Left renal pelvis (tissue), 4 donors: Measurements from ENCODE around the gene KTI12. TPM values are rescaled to one million over a fixed set of nuclear protein-coding genes. Genes with fewer than 3 reads are reported as not detected.
A peak's percentile ranks its signal among the peaks of the same experiment; 100 is the strongest.
"Not testable (repeated sequence)": the region's sequence is repeated elsewhere in the genome, so short reads cannot be mapped to it uniquely, and the experiment has no call there.

Source experiments
- DNase-seq, 4 donors: peaks; one replicate each; pipeline ENCODE4 v3.0.0-alpha.2; 2013; ENCODE audit warnings: low read depth in 4 of 4, low spot score in 3 of 4
- polyA plus RNA-seq, 4 donors: library from polyadenylated mRNA; unstranded; fragments of 120-200 nt; gene quantifications; one replicate each; pipeline ENCODE4 v1.2.1, GENCODE V29; 2013; ENCODE audit not compliant: insufficient read length in 4 of 4

Gene KTI12
- polyA plus RNA-seq, 4 donors, result 5.6 to 5.9 (median 5.8) TPM

DNA sequence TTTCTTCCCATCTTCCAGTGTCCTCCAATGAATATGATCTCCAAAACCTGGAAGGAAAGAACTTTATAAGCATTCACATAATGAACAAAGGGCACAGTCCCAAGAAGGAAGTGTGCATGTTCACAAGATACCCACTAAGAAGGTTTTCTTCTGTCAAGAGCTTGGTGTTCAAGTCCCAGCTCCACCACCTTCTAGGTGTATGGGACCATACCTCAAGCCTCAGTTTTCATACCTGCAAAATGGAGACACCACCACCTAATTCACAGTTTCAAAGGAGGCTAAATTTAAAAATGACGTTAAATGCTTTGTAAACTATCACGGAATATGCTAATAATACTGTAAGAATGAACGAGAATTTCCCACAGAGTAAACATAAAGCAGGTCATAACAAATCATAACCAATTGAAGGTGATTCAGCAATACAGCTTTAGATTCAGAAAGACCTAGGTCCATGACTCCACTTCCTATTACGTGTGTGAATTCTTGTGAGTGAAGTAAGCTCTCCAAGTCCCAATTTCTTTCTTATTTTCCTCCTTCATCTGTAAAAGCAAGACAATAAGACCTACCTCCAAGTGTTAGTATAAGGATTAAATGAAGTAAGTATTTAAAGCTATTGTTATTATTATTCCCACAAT lies 8.1 kb upstream of the KTI12 start:
- DNase-seq, result no peak

DNA sequence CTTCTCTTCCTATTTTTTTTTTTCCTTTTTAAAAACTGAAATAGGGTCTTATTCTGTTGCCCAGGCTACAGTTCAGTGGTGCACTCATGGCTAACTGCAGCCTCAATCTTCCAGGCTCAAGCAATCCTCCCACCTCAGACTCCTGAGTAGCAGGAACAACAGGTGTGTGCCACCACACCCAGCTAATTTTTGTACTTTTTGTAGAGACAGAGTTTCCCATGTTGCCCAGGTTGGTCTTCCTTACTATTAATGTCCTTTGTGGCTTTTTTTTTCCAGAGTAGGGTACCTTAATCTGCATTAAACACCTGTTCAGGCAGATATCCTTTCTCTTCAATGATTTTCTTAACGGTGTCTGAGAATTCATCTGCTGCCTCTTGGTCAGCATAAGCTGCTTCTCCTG lies 4.3 kb upstream of the KTI12 start:
- DNase-seq, result no peak

DNA sequence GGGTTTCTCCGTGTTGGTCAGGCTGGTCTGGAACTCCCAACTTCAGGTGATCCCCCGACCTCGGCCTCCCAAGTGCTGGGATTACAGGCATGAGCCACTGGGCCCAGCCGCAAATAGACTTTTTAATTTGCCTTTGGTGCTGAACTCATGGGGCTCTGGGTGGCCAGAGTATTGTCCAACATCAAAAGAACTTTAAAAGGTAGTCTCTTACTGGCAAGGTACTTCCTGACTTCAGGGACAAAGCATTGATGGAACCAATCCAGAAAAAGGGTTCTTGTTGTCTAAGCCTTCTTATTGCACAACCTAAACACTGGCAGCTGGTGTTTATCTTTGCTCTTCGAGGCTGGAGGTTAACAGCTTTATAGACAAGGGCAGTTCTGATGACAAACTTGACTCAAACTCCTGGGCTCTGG lies 3.8 kb upstream of the KTI12 start:
- DNase-seq, result no peak

DNA sequence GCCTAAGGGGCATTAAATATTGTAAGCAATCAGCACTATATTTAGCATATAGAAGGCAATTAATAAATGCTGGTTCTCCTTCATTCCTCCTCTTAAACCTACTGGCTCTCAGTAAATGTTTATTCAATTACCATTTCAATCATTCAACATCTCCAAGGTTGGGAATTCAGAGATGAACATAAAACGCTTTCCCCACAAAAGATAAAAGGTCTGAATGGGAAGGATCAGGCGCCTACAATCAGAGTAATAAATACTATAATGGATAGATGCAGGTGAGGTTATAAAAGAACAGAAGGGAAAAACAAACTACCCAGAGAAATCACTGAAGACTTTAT lies 407 bp upstream of the KTI12 start:
- no peak for DNase-seq

DNA sequence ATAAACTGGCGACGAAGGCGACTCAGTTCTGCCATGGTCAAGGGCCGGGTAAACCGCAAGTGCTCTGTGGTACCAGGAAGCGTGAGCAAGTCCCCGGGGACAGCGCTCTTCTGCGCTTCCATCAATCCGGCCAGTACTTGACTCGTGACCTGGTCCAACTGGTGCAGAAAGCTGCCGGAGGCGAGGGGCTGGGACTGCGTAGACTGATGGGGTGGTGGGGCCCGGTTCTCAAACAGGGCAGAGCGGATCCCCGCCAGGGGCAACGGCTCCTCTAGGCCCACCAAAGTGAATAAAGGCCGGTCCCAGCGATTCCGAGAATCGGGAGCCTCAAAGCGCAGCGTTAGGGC lies 852 bp downstream of the KTI12 start:
- DNase-seq, result peak in 2 of 4 donors; percentile 6 to 22

DNA sequence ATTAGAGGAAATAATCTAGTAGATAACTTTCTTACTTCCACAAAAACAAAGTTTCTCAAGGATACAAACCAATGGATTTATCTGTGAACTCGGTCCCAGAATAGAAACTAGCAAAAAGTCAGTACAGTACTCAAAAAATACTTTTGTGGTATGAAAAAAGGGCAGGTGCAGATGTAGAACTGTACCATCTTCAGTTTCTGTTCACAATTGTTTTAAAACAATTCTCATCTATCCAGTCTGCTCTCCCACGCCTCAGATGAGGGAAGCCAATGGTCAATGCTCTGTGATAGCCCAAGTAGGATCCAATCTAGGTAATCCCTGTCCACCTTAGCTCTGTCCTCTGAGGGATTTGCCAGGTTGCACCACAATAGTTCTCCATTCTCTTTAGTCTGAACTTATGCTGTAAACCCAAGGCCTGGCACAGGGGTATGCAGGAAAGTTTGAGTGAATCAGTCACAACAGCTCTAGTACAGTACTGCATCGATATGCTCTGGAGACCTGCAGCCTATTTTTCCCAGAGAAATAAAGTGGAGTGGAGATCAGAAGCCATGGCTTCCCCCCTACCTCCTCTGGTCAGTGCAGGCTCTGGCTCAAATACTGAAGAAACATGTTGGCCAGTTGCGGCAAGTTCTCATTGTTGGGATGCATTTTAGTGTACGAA lies 1.4 kb downstream of the KTI12 start:
- no peak for DNase-seq

DNA sequence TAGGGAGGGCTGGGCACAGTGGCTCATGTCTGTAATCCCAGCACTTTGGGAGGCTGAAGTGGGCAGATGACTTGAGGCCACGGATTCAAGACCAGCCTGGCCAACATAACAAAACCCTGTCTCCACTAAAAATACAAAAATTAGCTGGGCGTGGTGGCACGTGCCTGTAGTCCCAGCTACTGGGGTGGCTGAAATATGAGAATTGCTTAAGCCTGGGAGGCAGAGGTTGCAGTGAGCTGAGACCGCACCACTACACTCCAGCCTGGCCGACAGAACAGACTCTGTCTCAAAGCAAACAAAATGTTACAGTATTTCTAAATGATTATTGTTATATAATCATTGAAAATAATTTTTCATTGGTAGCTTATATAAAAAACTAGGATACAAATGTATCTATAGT lies 4.8 kb downstream of the KTI12 start:
- not testable (repeated sequence) for DNase-seq

DNA sequence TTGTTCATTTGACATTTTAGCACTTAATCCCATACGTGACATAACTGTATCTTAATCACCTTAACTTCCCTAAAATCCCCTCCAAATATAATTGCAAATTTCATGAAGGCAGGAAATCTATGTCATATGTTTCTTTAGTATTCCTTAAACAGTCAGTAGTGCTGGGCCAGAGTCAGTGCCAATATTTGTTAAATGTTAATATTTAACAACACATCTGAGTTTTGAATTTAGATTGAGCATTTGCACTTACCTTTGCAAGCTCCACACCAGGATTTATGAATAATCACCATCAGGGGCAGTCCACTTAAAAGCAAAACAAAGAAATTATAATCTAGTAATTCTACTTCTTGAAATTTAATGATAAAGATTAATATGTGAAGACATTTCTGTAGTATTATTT lies 5.3 kb downstream of the KTI12 start:
- DNase-seq, result no peak

DNA sequence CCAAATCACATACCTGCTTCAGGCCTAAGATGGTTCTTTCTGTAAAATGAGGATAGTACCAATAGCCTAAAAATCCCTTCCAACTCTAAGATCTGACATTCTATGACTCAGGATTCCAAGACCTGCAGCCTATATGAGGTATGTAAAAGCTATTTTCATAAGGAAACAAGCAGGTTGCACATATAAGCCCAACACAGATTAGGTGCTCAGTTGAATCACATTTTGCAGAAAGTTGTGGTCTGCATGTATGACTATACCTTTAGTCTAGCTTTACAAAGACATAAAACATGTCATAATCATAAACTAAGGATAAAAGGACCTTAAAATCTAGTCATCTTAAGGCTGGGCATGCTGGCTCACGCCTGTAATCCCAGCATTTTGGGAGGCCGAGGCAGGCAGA lies 7.3 kb downstream of the KTI12 start:
- no peak for DNase-seq

DNA sequence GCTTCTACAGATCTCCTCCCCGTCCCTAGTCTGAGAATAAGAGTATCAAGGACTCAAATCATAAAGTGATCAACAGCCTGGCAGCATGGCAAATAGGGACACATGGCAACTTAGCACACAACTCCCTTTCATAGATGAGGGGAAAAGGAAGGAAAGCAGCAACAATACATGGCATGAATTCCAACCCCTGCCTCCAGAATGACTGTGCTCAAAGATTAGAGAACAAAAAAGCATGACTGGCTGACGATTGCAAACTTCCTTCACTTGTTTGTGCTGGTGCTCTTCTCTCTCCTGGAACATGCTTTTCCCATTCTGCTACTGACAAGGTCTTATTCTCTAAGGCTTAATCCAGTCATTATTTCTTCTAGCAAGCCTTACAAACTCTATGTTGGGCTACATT lies 11.5 kb downstream of the KTI12 start:
- DNase-seq, result no peak

DNA sequence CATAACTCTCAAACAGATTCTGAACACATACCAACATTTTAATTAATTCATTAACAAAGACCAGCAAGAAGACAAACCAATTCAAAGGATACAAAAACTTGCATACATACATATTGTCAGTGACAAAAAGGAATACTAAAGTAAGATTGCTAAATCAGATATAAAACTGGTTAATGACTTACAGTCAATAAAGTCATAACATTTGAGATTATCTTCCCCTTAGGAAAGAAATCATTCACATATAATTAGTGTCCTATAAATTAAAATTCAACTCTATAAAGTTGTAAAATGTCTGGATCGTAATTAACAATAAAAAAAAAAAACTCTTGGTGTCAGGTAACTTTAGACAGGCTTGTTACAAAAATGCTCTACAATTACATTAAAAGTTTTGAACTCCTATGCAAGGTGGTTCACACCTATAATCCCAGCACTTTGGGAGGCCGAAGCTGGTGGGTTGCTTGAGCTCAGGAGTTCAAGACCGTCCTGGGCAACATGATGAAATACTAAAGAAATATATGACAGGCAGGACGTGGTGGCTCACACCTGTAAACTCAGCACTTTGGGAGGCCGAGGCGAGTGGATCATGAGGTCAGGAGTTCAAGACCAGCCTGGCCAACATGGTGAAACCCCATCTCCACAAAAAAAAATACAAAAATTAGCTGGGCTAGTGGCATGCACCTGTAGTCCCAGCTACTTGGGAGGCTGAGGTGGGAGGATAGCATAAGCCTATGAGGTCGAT lies 25.4 kb downstream of the KTI12 start:
- no peak for DNase-seq

DNA sequence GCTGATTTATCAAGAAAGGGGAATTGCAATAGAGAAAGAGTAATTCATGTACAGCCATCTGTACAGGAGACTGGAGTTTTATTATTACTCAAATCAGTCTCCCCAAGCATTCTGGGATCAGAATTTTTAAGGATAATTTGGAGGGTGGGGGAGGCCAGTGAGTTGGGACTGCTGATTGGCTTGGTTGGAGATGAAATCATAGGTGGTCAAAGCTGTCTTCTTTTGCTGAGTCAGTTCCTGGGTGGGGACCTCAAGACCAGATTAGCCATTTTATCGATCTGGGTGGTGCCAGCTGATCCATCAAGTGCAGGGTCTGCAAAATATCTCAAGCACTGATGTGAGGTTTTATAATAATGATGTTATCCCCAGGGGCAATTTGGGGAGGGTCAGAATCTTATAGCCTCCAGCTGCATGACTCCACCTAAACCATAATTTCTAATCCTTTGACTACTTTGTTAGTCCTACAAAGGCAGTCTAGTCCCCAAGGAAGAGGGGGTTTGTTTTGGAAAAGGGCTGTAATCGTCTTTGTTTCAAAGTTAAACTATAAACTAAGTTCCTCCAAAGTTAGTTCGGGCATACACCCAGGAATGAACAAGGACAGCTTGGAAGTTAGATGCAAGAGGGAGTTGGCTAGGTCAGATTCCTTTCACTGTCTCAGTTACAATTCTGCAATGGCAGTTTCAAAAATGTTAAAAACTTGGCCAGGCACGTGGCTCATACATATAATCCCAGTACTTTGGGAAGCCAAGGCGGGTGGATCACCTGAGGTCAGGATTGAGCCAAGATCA lies 26.2 kb downstream of the KTI12 start:
- DNase-seq, result no peak

DNA sequence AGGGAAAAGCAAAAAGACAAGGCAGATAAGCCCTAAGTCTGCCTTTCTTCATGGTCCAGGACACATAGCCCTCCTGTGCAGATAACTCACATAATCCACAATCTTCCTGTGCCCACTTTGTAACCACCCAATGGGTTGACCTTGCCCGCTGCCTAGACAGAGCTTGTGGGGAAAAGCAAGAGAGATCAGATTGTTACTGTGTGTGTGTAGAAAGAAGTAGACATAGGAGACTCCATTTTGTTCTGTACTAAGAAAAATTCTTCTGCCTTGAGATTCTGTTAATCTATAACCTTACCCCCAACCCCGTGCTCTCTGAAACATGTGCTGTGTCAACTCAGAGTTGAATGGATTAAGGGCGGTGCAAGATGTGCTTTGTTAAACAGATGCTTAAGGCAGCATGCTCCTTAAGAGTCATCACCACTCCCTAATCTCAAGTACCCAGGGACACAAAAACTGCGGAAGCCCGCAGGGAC lies 27.5 kb downstream of the KTI12 start:
- DNase-seq, result not testable (repeated sequence)

DNA sequence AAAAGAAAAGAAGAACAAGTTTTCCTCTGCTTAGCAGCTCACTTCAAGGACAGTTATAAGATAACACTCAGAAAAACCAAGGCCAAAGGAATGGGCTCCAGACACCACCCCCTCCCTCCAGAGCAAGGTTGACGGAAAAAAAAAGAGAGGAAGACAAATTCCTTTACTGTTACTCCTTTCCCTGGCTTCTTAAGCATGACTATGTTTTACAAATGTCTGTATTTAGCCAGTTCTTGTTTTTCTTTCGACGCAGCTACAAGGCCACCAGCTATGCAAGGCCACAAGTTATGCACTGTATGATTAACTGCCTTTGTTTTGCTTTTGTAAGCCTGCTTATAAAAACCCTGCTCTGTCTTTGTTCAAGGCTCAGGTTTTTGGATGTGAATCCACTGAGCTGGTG lies 28.1 kb downstream of the KTI12 start:
- DNase-seq, result not testable (repeated sequence)

DNA sequence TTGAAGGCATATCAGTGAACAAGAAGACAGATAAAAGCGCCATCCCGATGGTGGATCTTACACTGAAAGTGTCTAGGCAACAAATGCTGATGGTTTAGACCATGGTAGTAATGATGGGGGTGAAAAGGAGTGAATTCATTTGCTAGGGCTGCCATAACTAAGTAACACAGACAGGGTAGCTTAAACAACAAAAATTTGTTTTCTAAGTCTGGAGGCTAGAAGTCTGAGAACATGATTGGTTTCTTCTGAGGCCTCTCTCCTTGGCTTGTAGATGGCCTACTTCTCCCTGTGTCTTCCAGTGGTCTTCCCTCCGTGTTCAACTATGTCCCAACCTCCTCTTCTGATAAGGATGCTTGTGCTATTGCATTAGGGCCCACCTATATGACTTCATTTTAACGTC lies 29.7 kb downstream of the KTI12 start:
- no peak for DNase-seq

DNA sequence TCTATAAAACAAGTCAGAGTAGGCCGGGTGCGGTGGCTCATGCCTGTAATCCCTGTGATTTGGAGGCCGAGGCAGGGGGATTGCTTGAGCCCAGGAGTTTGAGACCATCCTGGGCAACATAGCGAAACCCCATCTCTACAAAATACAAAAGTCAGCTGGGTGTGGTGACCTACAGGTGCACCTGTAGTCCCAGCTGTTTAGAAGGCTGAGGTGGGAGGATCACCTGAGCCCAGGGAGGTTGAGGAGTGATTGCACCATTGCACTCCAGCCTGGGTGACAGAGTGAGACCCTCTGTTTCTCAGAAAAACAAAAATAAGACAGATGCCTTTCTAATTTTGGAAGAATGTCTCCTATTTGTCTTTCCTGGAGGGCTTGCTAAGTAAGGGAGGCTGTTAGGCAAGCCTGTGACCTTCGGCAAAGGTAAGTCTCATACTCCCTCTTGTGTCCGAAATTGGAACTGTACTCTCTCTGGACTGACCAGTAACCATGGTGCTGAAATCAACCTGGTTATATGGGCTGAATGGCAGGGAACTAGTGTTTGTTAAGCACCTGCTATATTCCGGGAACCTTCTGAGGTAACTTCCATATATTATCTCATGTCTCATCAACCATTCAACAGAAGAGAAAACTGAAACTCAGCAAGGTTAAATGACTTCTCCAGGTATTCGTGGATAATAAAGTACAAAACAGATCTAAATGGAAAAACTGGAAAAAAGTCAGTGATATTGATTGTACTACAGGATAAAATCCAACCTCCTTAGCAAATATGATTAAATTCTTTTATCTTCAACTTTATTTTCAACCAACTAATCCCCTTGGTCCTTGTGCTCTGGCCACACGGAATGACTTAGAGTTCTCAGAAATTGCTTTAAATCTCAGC lies 31.3 kb downstream of the KTI12 start:
- DNase-seq, result peak; percentile 61 to 80 (median 78)

DNA sequence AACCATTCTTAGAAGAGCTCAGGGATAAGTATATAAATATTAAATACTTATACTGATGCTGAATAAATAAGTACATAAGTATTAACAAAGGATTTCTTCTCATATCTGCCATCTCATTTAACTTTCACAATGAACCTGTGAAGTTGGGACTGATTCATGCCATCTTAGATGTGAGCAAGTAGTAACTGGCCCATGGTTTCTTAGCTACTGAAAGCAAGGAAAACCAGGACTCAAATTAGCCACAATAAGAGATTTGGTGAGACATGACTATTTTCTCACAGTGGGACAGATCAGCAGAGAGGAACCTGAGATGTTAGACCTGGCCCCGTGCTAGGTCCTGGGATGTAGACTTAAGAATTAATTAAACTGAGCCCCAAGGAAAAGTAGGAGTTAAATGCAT lies 34.9 kb downstream of the KTI12 start:
- DNase-seq, result no peak

DNA sequence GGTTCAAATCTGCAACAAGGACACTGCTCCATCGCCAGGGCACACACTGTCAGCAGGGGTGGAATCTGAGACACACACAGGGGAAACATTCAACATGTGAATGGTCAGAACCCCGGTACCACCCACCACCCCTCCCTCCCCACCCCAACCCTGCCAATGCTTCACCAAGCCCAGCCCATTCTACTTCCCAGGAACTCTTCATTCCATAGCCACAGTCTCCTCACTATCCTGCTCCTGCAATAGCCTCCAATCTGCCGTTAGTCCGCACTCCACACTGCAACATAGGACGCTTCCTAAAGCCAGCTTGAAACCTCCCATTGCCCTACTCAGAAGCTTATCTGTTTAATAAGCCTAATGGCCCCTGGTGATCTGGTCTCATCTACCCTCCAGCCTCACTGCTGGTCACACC lies 35.6 kb downstream of the KTI12 start:
- DNase-seq, result no peak

DNA sequence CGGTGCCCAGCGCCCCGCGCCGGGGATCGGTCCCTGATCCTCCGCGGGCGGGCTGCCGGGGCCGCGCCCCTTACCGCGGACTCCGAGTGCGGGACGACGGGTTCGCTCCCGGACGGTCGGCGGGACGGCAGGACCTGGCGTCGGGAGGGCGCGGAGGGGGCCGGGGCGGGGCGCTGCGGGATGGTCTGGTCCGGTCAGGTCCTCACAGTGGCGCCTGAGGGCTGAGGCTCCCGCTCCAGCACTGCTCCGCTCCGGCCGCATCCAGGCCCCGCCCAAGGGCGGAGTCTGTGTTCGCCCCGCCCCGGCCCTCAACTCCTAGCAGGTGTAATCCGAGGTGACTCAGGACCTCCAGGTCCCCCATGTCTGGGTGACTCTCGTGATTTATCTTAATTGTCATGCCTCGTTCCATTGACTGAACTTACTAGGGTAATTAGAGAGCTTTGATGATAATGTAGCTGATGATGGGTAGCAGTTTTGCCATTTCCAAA lies 43.1 kb downstream of the KTI12 start, which contains the start of gene RAB3B:
Gene RAB3B (minus strand): TSS at position 223 of the 488 bp plus-strand sequence. CDS start 13,583 bp downstream, outside the sequence.
- DNase-seq, result peak in 3 of 4 donors; percentile 48 to 59 (median 51)
